Osteocyte (in vitro differentiated cells): ENCODE measurements around the gene FREM2. TPM values are rescaled to one million over a fixed set of nuclear protein-coding genes. Genes with fewer than 3 reads are reported as not detected.

Experiments used
- DNase-seq: peaks from one replicate; pipeline ENCODE4 v3.0.0; 2021; ENCODE audit warnings: mixed read lengths; ENCODE audit not compliant: unreplicated experiment; ENCODE audit errors: extremely low spot score
- H3K27ac Mint-ChIP-seq: one replicate; pipeline ENCODE4 v1.8.0; 2021; ENCODE audit warnings: mild to moderate bottlenecking, mixed read lengths; ENCODE audit not compliant: unreplicated experiment
- H3K27me3 Mint-ChIP-seq: one replicate; pipeline ENCODE4 v1.8.0; 2021; ENCODE audit warnings: mixed read lengths; ENCODE audit not compliant: unreplicated experiment
- H3K36me3 Mint-ChIP-seq: one replicate; pipeline ENCODE4 v1.8.0; 2021; ENCODE audit warnings: mixed read lengths; ENCODE audit not compliant: unreplicated experiment
- H3K4me1 Mint-ChIP-seq: one replicate; pipeline ENCODE4 v1.8.0; 2021; ENCODE audit warnings: mixed read lengths; ENCODE audit not compliant: unreplicated experiment
- H3K4me3 Mint-ChIP-seq: one replicate; pipeline ENCODE4 v1.8.0; 2021; ENCODE audit warnings: mild to moderate bottlenecking, moderate library complexity, mixed read lengths; ENCODE audit not compliant: unreplicated experiment
- H3K9me3 Mint-ChIP-seq: one replicate; pipeline ENCODE4 v1.8.0; 2021; ENCODE audit warnings: mixed read lengths; ENCODE audit not compliant: unreplicated experiment
- long read RNA-seq: library from polyadenylated mRNA; unstranded; transcript quantifications from one replicate; pipeline ENCODE4 v2.0.0, GENCODE V29; 2021
- total RNA-seq: library from RNA; stranded (reverse); gene quantifications from 2 replicates; pipeline ENCODE4 v1.2.1, GENCODE V29; 2021
- TF ChIP-seq, protein P1 (sequence below): fragments of 200-600 bp; sonication (generic); IDR thresholded peaks from 2 replicates; pipeline ENCODE4 v1.5.0; 2021; ENCODE audit warnings: antibody characterized with exemption, mild to moderate bottlenecking, moderate library complexity

FREM2 gene, protein sequence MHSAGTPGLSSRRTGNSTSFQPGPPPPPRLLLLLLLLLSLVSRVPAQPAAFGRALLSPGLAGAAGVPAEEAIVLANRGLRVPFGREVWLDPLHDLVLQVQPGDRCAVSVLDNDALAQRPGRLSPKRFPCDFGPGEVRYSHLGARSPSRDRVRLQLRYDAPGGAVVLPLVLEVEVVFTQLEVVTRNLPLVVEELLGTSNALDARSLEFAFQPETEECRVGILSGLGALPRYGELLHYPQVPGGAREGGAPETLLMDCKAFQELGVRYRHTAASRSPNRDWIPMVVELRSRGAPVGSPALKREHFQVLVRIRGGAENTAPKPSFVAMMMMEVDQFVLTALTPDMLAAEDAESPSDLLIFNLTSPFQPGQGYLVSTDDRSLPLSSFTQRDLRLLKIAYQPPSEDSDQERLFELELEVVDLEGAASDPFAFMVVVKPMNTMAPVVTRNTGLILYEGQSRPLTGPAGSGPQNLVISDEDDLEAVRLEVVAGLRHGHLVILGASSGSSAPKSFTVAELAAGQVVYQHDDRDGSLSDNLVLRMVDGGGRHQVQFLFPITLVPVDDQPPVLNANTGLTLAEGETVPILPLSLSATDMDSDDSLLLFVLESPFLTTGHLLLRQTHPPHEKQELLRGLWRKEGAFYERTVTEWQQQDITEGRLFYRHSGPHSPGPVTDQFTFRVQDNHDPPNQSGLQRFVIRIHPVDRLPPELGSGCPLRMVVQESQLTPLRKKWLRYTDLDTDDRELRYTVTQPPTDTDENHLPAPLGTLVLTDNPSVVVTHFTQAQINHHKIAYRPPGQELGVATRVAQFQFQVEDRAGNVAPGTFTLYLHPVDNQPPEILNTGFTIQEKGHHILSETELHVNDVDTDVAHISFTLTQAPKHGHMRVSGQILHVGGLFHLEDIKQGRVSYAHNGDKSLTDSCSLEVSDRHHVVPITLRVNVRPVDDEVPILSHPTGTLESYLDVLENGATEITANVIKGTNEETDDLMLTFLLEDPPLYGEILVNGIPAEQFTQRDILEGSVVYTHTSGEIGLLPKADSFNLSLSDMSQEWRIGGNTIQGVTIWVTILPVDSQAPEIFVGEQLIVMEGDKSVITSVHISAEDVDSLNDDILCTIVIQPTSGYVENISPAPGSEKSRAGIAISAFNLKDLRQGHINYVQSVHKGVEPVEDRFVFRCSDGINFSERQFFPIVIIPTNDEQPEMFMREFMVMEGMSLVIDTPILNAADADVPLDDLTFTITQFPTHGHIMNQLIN (N-terminal part only)
- 0.30 and 0.37 TPM in 2 replicates for total RNA-seq
- long read RNA-seq, result 0 reads

DNA sequence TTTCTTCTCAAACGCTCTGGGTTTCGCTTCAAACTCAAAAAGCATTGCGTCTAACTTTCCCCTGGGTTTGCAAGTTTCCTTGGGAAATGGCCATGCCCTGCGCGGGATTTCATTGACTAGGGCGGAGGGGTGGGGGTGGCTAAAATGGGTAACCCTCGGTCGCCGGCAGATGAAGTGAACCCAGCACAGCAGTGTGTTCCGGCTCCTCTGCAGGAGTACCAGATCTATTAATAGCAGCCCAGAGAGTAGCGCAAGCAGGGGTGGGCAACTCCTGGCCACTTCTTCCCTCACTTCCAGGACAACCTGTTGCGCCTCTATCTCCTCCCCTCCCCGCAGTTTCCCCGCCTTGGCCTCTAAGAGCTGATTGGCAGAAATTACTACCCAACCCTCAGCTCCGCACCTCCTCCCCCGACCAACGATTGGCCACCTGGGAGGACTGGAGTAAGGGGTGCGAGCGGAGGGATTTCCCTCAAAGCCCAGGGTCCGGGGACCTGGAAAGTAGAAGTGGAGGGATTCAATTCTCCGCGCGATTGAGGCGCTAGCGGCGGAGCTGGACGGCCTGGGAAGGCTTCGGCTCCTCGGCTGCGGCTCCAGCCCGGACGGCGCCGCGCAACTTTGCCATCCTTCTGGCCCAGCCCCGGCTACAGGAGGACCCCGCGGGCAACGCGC, at the start of gene FREM2:
FREM2 (plus strand) TSS at position 501 of the 669 bp plus-strand sequence. CDS start 268 bp downstream, outside the sequence.
- Mint-ChIP-seq H3K27me3 (peaks cover 27% of the 10 kb centered on the region), H3K9me3 (no peaks in the 10 kb centered on the region), H3K36me3 (no peaks in the 10 kb centered on the region), H3K4me1 (peaks cover 16% of the 10 kb centered on the region), H3K27ac (no peak within 1 kb of the TSS), H3K4me3 (peak within 1 kb of the TSS; percentile 73)
- TF ChIP-seq, protein P1, sequence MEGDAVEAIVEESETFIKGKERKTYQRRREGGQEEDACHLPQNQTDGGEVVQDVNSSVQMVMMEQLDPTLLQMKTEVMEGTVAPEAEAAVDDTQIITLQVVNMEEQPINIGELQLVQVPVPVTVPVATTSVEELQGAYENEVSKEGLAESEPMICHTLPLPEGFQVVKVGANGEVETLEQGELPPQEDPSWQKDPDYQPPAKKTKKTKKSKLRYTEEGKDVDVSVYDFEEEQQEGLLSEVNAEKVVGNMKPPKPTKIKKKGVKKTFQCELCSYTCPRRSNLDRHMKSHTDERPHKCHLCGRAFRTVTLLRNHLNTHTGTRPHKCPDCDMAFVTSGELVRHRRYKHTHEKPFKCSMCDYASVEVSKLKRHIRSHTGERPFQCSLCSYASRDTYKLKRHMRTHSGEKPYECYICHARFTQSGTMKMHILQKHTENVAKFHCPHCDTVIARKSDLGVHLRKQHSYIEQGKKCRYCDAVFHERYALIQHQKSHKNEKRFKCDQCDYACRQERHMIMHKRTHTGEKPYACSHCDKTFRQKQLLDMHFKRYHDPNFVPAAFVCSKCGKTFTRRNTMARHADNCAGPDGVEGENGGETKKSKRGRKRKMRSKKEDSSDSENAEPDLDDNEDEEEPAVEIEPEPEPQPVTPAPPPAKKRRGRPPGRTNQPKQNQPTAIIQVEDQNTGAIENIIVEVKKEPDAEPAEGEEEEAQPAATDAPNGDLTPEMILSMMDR, result no peak
- DNase-seq, result no peak

DNA sequence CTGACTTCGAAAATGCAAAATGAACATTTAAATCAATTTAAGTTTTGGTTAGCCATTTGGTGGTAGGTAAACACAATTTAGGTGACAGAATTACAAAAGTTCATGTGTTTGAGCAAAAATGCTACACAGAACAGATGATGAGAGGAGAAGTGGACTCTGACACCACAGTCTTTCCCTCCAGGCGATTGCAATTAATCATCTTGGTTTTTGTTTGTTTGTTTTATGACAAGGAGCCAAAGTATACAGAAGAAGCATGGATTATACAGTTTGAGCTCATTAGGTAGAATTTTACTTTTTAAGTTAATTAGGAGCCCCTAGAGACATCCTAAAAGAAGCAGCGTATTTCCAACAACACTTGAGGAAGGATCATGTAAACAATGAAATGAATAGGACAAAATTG, 49.3 kb upstream of the FREM2 start:
- Mint-ChIP-seq H3K27me3 (peaks cover 4% of the 10 kb centered on the region), H3K27ac (no peak overlapping the region), H3K4me3 (no peak overlapping the region), H3K4me1 (no peaks in the 10 kb centered on the region), H3K9me3 (no peaks in the 10 kb centered on the region), H3K36me3 (no peaks in the 10 kb centered on the region)
- TF ChIP-seq, protein P1, result no peak
- DNase-seq, result no peak

DNA sequence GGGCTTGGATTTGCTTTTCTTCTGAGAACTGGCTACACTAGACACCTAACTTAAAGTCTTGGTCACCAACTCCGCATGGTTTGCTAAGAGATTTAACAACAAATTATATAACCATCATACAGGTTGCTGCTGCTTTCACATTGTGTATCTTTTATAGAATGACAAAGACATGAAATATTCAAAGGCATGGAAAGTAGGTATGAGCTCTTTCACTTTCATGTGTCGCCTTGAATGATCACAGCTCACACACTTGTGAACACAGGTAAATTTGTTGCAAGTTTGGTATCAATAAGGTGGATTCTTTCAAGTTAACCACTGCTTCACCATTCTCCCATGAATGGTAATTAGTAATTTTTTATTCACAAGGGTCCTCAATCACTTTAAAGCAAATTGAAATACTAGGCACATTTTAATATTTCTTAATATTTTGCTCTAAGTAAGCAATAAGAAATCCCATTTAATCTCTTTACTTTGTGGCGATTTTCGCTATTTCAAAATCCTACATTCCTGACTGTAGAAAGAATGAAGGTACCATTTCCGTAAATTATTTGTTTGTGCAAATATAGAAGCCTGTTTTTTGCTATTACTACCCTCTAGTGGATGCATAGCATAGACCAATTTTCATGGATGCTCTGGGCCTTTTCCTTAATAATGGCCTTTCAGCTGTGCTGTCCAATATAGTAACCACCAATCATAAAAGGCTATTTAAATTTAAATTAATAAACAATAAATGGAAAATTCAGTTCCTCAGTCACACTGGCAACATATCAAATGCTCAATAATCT, 45.5 kb upstream of the FREM2 start:
- Mint-ChIP-seq H3K4me1 (no peaks in the 10 kb centered on the region), H3K9me3 (no peaks in the 10 kb centered on the region), H3K27ac (no peak overlapping the region), H3K36me3 (no peaks in the 10 kb centered on the region), H3K4me3 (no peak overlapping the region), H3K27me3 (no peaks in the 10 kb centered on the region)
- TF ChIP-seq, protein P1, result peak; percentile 26
- no peak for DNase-seq

DNA sequence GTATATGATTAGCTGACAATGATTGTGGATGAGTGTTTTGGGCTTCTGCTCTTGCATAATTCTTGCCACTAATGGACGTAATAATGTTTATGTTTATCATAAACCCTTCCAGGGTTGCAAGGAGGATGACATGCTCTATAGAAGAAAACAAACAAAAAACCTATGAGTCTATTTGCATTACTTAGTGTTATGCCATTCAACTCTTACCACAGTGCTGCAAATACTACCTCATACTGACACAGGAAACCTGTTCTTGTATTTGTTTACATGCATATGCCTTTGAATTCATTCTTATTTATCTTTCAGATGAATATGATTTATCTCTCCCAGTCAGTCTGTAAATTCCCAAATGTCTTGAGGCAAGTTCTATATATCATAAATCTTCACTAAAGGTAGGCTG, 39.6 kb upstream of the FREM2 start:
- Mint-ChIP-seq H3K4me3 (no peak overlapping the region), H3K27ac (no peak overlapping the region), H3K4me1 (no peaks in the 10 kb centered on the region), H3K9me3 (no peaks in the 10 kb centered on the region), H3K27me3 (no peaks in the 10 kb centered on the region), H3K36me3 (no peaks in the 10 kb centered on the region)
- TF ChIP-seq, protein P1, result no peak
- DNase-seq, result no peak
